HEK293 (cell line): ENCODE results near the gene PSTPIP1.
A peak's percentile ranks its signal among the peaks of the same experiment; 100 is the strongest.

ENCODE experiments used
- BCL6B ChIP-seq: fragments of 450-650 bp; formaldehyde crosslinking; IDR thresholded peaks from 2 replicates; pipeline ENCODE4 v1.5.1; 2017; ENCODE audit warnings: missing biosample characterization, missing genetic modification characterization
- EGR2 ChIP-seq: fragments of 450-650 bp; formaldehyde crosslinking; IDR thresholded peaks from 2 replicates; pipeline ENCODE4 v1.5.1; 2016; ENCODE audit warnings: low read depth, missing biosample characterization, missing genetic modification characterization
- GLI4 ChIP-seq: fragments of 450-650 bp; formaldehyde crosslinking; IDR thresholded peaks from 2 replicates; pipeline ENCODE4 v1.5.1; 2016; ENCODE audit warnings: missing biosample characterization, missing genetic modification characterization
- GLIS2 ChIP-seq: fragments of 450-650 bp; formaldehyde crosslinking; IDR thresholded peaks from 2 replicates; pipeline ENCODE4 v1.5.1; 2016; ENCODE audit warnings: missing biosample characterization, missing genetic modification characterization
- IKZF3 ChIP-seq: fragments of 450-650 bp; IDR thresholded peaks from 2 replicates; pipeline ENCODE4 v1.5.0; 2018; ENCODE audit warnings: missing biosample characterization, mild to moderate bottlenecking, missing genetic modification characterization, moderate library complexity
- INSM2 ChIP-seq: fragments of 450-650 bp; formaldehyde crosslinking; IDR thresholded peaks from 2 replicates; pipeline ENCODE4 v1.5.1; 2016; ENCODE audit warnings: missing biosample characterization, missing genetic modification characterization
- KLF1 ChIP-seq: fragments of 450-650 bp; formaldehyde crosslinking; IDR thresholded peaks from 2 replicates; pipeline ENCODE4 v1.5.1; 2016; ENCODE audit warnings: missing biosample characterization, missing genetic modification characterization
- RBAK ChIP-seq: fragments of 450-650 bp; formaldehyde crosslinking; IDR thresholded peaks from 2 replicates; pipeline ENCODE4 v1.5.1; 2016; ENCODE audit warnings: missing biosample characterization, missing genetic modification characterization
- SP7 ChIP-seq: fragments of 450-650 bp; formaldehyde crosslinking; IDR thresholded peaks from 2 replicates; pipeline ENCODE4 v1.5.1; 2016; ENCODE audit warnings: missing biosample characterization, missing genetic modification characterization
- TSHZ1 ChIP-seq: fragments of 450-650 bp; formaldehyde crosslinking; IDR thresholded peaks from 2 replicates; pipeline ENCODE4 v1.5.1; 2016; ENCODE audit warnings: missing biosample characterization, missing genetic modification characterization, borderline replicate concordance
- ZBTB8A ChIP-seq: fragments of 450-650 bp; formaldehyde crosslinking; IDR thresholded peaks from 2 replicates; pipeline ENCODE4 v1.5.1; 2016; ENCODE audit warnings: missing biosample characterization, missing genetic modification characterization
- ZFP37 ChIP-seq: fragments of 450-650 bp; formaldehyde crosslinking; IDR thresholded peaks from 2 replicates; pipeline ENCODE4 v1.5.1; 2016; ENCODE audit warnings: missing biosample characterization, missing genetic modification characterization
- ZIC2 ChIP-seq: fragments of 450-650 bp; formaldehyde crosslinking; IDR thresholded peaks from 2 replicates; pipeline ENCODE4 v1.5.1; 2016; ENCODE audit warnings: missing biosample characterization, missing genetic modification characterization
- ZNF148 ChIP-seq: fragments of 450-650 bp; formaldehyde crosslinking; IDR thresholded peaks from 2 replicates; pipeline ENCODE4 v1.5.0; 2017; ENCODE audit warnings: missing biosample characterization, missing genetic modification characterization, borderline replicate concordance
- ZNF175 ChIP-seq: fragments of 450-650 bp; formaldehyde crosslinking; IDR thresholded peaks from 2 replicates; pipeline ENCODE4 v1.5.1; 2016; ENCODE audit warnings: missing biosample characterization, missing genetic modification characterization
- ZNF19 ChIP-seq: fragments of 450-650 bp; formaldehyde crosslinking; IDR thresholded peaks from 2 replicates; pipeline ENCODE4; 2016; ENCODE audit warnings: missing biosample characterization, missing genetic modification characterization, low read depth
- ZNF23 ChIP-seq: fragments of 450-650 bp; formaldehyde crosslinking; IDR thresholded peaks from 2 replicates; pipeline ENCODE4 v1.5.1; 2016; ENCODE audit warnings: missing biosample characterization, missing genetic modification characterization, borderline replicate concordance
- ZNF24 ChIP-seq: fragments of 450-650 bp; formaldehyde crosslinking; IDR thresholded peaks from 2 replicates; pipeline ENCODE4 v1.5.1; 2016; ENCODE audit warnings: missing biosample characterization, missing genetic modification characterization
- ZNF266 ChIP-seq: fragments of 450-650 bp; formaldehyde crosslinking; IDR thresholded peaks from 2 replicates; pipeline ENCODE4 v1.5.1; 2016; ENCODE audit warnings: missing biosample characterization, missing genetic modification characterization, low read depth
- ZNF274 ChIP-seq, 2 experiments: fragments of 200-500 bp in 1 of 2; fragments of 450-650 bp in 1 of 2; sonication (Bioruptor generic) in 1 of 2; formaldehyde crosslinking in 1 of 2; IDR thresholded peaks; 2 replicates each; pipeline versions ENCODE4 v1.5.1 to v1.6.1; 2014 to 2016; ENCODE audit warnings: borderline replicate concordance in 1 of 2, inconsistent platforms in 1 of 2, low read length in 1 of 2, missing biosample characterization in 1 of 2, missing genetic modification characterization in 1 of 2
- ZNF366 ChIP-seq: fragments of 450-650 bp; formaldehyde crosslinking; conservative IDR thresholded peaks from 2 replicates; pipeline ENCODE4 v1.5.1; 2016; ENCODE audit warnings: missing biosample characterization, missing genetic modification characterization
- ZNF558 ChIP-seq: fragments of 450-650 bp; formaldehyde crosslinking; IDR thresholded peaks from 2 replicates; pipeline ENCODE4 v1.5.1; 2016; ENCODE audit warnings: missing biosample characterization, missing genetic modification characterization
- ZNF621 ChIP-seq: fragments of 450-650 bp; formaldehyde crosslinking; IDR thresholded peaks from 2 replicates; pipeline ENCODE4 v1.5.1; 2017; ENCODE audit warnings: missing biosample characterization, missing genetic modification characterization
- ZNF645 ChIP-seq: fragments of 450-650 bp; formaldehyde crosslinking; IDR thresholded peaks from 2 replicates; pipeline ENCODE4; 2016; ENCODE audit warnings: missing biosample characterization, missing genetic modification characterization
- ZNF677 ChIP-seq: fragments of 450-650 bp; IDR thresholded peaks from 2 replicates; pipeline ENCODE4 v1.5.0; 2018; ENCODE audit warnings: missing biosample characterization, mild to moderate bottlenecking, missing genetic modification characterization, moderate library complexity
- ZNF704 ChIP-seq: fragments of 450-650 bp; formaldehyde crosslinking; IDR thresholded peaks from 2 replicates; pipeline ENCODE4 v1.5.1; 2016; ENCODE audit warnings: missing biosample characterization, missing genetic modification characterization
- ZNF768 ChIP-seq: fragments of 450-650 bp; formaldehyde crosslinking; IDR thresholded peaks from 2 replicates; pipeline ENCODE4 v1.5.1; 2018; ENCODE audit warnings: missing biosample characterization, mild to moderate bottlenecking, missing genetic modification characterization

The PSTPIP1 gene

GRCh38 chr15:77029166-77030047 lies 34.5 kb downstream of the PSTPIP1 start (continued):
- TF ChIP-seq ZNF148 (tag by site-specific recombination) (no peak), ZNF266 (tag by site-specific recombination) (no peak), ZNF645 (tag by site-specific recombination) (no peak), ZNF621 (tag by site-specific recombination) (no peak), EGR2 (tag by site-specific recombination) (0 out of 2 replicates have a peak, but pooled peaks have one; percentile 21), ZNF274 (IDR thresholded peaks at IDR 0.05; ENCODE audit: low read length) (no peak), ZNF274 (tag by site-specific recombination; IDR thresholded peaks at IDR 0.05; ENCODE audit: borderline replicate concordance) (no peak), BCL6B (no peak), ZNF24 (tag by site-specific recombination) (no peak), ZFP37 (tag by site-specific recombination) (no peak), ZNF677 (tag by site-specific recombination) (no peak), IKZF3 (tag by site-specific recombination) (no peak), ZNF19 (no peak), GLI4 (tag by site-specific recombination) (no peak), ZNF175 (tag by site-specific recombination) (no peak), ZNF768 (no peak), ZNF558 (no peak), KLF1 (tag by site-specific recombination) (peak; percentile 76), INSM2 (tag by site-specific recombination) (no peak), ZNF23 (tag by site-specific recombination) (no peak), ZNF704 (tag by site-specific recombination) (no peak), ZIC2 (tag by site-specific recombination) (peak; percentile 56), GLIS2 (tag by site-specific recombination) (peak; percentile 15; the same call in 1 of the 2 replicates), RBAK (no peak), ZBTB8A (no peak), TSHZ1 (tag by site-specific recombination) (no peak), ZNF366 (no peak), SP7 (tag by site-specific recombination) (no peak)
